Thyroid gland (tissue), 4 donors: ENCODE measurements around the gene SH2D1B. TPM values are rescaled to one million over a fixed set of nuclear protein-coding genes. Genes with fewer than 3 reads are reported as not detected.

ENCODE experiments used
- DNase-seq, 2 donors: peaks; one replicate each; pipeline ENCODE4 v3.0.0-alpha.2; 2019
- H3K27ac ChIP-seq, 3 donors: fragments of 200-600 bp; sonication (generic); 1 replicate in 2 of 3; 2 replicates in 1 of 3; pipeline ENCODE4 v1.5.1; 2016 to 2019; ENCODE audit warnings: mild to moderate bottlenecking in 1 of 3, moderate library complexity in 1 of 3
- H3K27me3 ChIP-seq: fragments of 200-600 bp; sonication (generic); one replicate; pipeline ENCODE4 v1.5.1; 2019
- H3K36me3 ChIP-seq, 2 donors: fragments of 200-600 bp; sonication (generic); one replicate each; pipeline ENCODE4 v1.5.1; 2016 to 2019
- H3K4me1 ChIP-seq, 2 donors: fragments of 200-600 bp; sonication (generic); one replicate each; pipeline ENCODE4 v1.5.1; 2017 to 2019
- H3K4me3 ChIP-seq, 3 donors: fragments of 200-600 bp; sonication (generic); replicated peaks in 1 of 3; 1 replicate in 2 of 3; 2 replicates in 1 of 3; pipeline ENCODE4 v1.5.1; 2016; ENCODE audit warnings: mild to moderate bottlenecking in 1 of 3
- H3K9me3 ChIP-seq: fragments of 200-600 bp; sonication (generic); one replicate; pipeline ENCODE4 v1.5.1; 2017
- POLR2A ChIP-seq, 2 donors: fragments of 450-650 bp; IDR thresholded peaks; one replicate each; pipeline ENCODE4 v1.6.1; 2017; ENCODE audit warnings: antibody characterized with exemption in 2 of 2, mild to moderate bottlenecking in 2 of 2, moderate library complexity in 1 of 2
- WGBS, 2 donors: methylation state at CpG; one replicate each; pipeline ENCODE4 v1.1.5; 2017; 5-methylcytosine and 5-hydroxymethylcytosine counted together
- intact Hi-C: fragments of 100-400 bp; cut with DNase I; formaldehyde crosslinking; loops from one replicate; pipeline ENCODE4 v1.15.1; 2023
- total RNA-seq, 4 donors: library from RNA; depleted of rRNA; stranded (reverse); fragments of >200 nt; gene quantifications; one replicate each; pipeline ENCODE4 v1.2.3, GENCODE V29; 2016
- TF ChIP-seq, protein P1 (sequence below), 6 experiments: fragments of 200-600 bp in 3 of 6; fragments of 450-650 bp in 3 of 6; sonication (generic) in 3 of 6; IDR thresholded peaks; one replicate each; pipeline ENCODE4 v1.5.1; 2016 to 2019; ENCODE audit warnings: antibody characterized with exemption in 6 of 6, mild to moderate bottlenecking in 2 of 6, inconsistent platforms in 1 of 6, moderate library complexity in 1 of 6

SH2D1B gene
- total RNA-seq, 4 donors from 2014 or later, result not detected

DNA sequence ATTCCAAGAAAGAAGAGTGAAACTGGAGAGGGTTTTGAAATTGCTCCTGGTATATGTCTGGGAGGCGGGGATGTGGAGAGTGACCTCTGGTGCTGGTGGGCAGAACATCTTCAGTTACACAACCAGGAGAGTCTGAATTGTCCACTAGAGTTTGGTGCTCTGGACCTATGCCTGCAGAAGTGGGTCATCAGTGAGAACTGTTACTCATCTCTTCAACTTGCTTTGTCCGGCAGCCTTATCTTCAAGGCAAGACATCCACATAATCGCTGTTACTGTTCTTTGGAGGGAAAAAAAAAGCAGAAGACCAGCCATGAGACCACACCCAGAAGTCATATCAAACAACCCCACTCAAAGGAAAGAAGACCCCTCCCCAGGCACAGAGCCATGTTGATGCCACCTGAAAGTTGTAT, 14.9 kb downstream of the SH2D1B start:
- no peak for TF ChIP-seq POLR2A (IDR thresholded peaks at IDR 0.05)
- TF ChIP-seq, protein P1, sequence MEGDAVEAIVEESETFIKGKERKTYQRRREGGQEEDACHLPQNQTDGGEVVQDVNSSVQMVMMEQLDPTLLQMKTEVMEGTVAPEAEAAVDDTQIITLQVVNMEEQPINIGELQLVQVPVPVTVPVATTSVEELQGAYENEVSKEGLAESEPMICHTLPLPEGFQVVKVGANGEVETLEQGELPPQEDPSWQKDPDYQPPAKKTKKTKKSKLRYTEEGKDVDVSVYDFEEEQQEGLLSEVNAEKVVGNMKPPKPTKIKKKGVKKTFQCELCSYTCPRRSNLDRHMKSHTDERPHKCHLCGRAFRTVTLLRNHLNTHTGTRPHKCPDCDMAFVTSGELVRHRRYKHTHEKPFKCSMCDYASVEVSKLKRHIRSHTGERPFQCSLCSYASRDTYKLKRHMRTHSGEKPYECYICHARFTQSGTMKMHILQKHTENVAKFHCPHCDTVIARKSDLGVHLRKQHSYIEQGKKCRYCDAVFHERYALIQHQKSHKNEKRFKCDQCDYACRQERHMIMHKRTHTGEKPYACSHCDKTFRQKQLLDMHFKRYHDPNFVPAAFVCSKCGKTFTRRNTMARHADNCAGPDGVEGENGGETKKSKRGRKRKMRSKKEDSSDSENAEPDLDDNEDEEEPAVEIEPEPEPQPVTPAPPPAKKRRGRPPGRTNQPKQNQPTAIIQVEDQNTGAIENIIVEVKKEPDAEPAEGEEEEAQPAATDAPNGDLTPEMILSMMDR (IDR thresholded peaks at IDR 0.05), result no peak
- Histone ChIP-seq H3K9me3 (no peaks in the 10 kb centered on the region), H3K36me3 (no peaks in the 10 kb centered on the region), H3K4me3 (no peak overlapping the region), H3K4me1 (no peaks in the 10 kb centered on the region), H3K27me3 (no peaks in the 10 kb centered on the region), H3K27ac (no peak overlapping the region)
- DNase-seq, result no peak
- intact Hi-C loops, result no loop called here
- 86 to 89% methylated on average over 3 of the region's 3 CpGs for WGBS, 2 donors

DNA sequence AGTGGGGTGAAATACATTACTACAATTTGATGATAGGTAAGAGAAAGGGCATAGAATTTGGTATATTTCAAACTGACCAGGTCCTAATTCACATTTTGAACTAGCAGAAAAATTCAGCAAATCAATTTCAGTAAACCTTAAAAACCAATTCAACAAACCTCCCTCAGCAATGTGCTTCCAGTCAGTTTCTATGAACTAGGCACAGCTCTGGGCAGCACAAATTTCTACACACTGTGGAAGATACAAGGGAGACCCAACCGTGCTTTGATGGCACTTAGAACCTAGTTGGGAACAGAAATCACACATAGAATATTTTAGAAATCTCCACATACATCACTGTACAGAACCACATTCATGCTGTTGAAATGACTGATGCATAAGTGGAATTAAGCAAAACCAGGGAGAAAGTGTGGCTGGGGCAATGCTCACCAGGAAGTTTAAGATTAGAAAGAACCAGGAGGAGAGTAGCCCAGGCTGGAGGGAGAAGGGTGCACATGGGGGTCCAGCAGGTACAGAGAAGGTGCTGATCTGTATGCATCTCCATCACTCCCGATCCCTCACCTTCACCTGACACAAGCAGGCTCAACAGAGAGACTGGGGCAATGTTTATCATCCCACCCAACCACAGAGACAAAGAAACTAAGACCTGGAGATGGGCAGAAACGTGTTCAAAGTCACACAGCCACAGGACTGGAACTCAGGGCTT, 15.6 kb downstream of the SH2D1B start:
- no peak overlapping the region for H3K4me3 ChIP-seq
- no peak overlapping the region for H3K27ac ChIP-seq
- intact Hi-C loops, result no loop called here
- no peaks in the 10 kb centered on the region for H3K27me3 ChIP-seq
- WGBS, 2 donors, result 79 to 83% methylated on average over 3 of the region's 3 CpGs
- H3K9me3 ChIP-seq, result no peaks in the 10 kb centered on the region
- no peaks in the 10 kb centered on the region for H3K36me3 ChIP-seq
- H3K4me1 ChIP-seq, result no peaks in the 10 kb centered on the region
- TF ChIP-seq, protein P1 (IDR thresholded peaks at IDR 0.05), result no peak
- no peak for TF ChIP-seq POLR2A (IDR thresholded peaks at IDR 0.05)
- DNase-seq, result no peak

- no peak overlapping the region for H3K4me3 ChIP-seq
- H3K4me1 ChIP-seq, result no peaks in the 10 kb centered on the region
- no peak overlapping the region for H3K27ac ChIP-seq
- no peaks in the 10 kb centered on the region for H3K27me3 ChIP-seq
- no peaks in the 10 kb centered on the region for H3K36me3 ChIP-seq
- TF ChIP-seq, protein P1 (IDR thresholded peaks at IDR 0.05), result peak; percentile 50 to 88 (median 67)
- TF ChIP-seq POLR2A (IDR thresholded peaks at IDR 0.05), result no peak
- no peaks in the 10 kb centered on the region for H3K9me3 ChIP-seq
- peak; percentile 19 to 44 for DNase-seq
- intact Hi-C loops, result loop anchor here (5.0 kb wide), 1 partner anchor 335 kb away; no protein-coding TSS in a partner anchor
- WGBS, 2 donors, result 22 to 26% methylated on average over 4 of the region's 4 CpGs
Observed at GRCh38 chr1:162391790-162392563, 20.0 kb downstream of the SH2D1B start.

- H3K27ac ChIP-seq, result no peak overlapping the region
- no peaks in the 10 kb centered on the region for H3K36me3 ChIP-seq
- no peak overlapping the region for H3K4me3 ChIP-seq
- no peak for DNase-seq
- no peaks in the 10 kb centered on the region for H3K27me3 ChIP-seq
- intact Hi-C loops, result loop anchor here (5.0 kb wide), 1 partner anchor 333 kb away; no protein-coding TSS in a partner anchor
- TF ChIP-seq, protein P1 (IDR thresholded peaks at IDR 0.05), result no peak
- no peak for TF ChIP-seq POLR2A (IDR thresholded peaks at IDR 0.05)
- WGBS, 2 donors, result 78 to 84% methylated on average over 15 of the region's 15 CpGs
- H3K4me1 ChIP-seq, result no peaks in the 10 kb centered on the region
- H3K9me3 ChIP-seq, result no peaks in the 10 kb centered on the region
Observed at GRCh38 chr1:162390396-162391185, 21.3 kb downstream of the SH2D1B start.
